Keratinocyte (primary cell): ENCODE results near the gene SLC1A4.

Experiments
- EZH2 ChIP-seq: IDR thresholded peaks from one replicate; pipeline ENCODE4 v1.6.1; 2012; ENCODE audit warnings: inconsistent platforms, mild to moderate bottlenecking, low read length, moderate library complexity
- TF ChIP-seq, protein P1 (sequence below), 3 experiments: IDR thresholded peaks in 1 of 3; conservative IDR thresholded peaks in 1 of 3; optimal IDR thresholded peaks in 1 of 3; 2 replicates in 2 of 3; 3 replicates in 1 of 3; pipeline versions ENCODE3 to v1.5.1; 2011; ENCODE audit warnings: low read length in 3 of 3, mild to moderate bottlenecking in 3 of 3, moderate library complexity in 2 of 3, control low read depth in 1 of 3, inconsistent platforms in 1 of 3; ENCODE audit not compliant: insufficient read depth in 2 of 3; ENCODE audit errors: extremely low read depth in 1 of 3

DNA sequence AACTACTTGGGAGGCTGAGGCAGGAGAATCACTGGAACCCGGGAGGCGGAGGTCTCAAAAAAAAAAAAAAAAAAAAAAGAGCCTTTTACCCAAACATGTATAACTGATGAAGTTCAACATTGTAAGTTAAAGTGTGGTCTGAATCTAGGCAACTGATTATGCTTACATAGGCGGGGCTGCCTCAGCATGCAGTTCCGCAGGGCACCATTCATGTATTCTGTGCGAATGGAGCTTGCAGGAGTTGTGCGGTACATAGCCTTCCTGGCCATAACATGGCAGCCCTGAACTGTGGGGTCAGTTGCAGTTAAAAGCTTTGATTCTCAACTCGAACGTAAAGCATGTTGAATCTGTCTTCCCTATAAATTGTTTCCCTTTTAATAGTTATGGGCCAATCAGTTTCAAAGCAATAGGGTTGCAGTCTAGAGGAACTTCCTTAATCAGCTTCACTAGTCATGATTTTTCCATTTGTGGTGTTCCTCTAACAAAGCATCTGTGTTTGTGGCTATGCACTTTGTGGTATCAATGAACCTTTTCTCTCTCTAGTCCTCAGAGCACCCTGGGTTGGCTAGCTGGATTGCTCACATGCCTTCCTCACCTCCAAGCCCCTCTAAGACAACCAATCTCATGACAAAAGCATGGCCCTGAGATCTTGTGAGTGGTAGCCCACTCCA, 36.4 kb downstream of the SLC1A4 start:
- TF ChIP-seq, protein P1, sequence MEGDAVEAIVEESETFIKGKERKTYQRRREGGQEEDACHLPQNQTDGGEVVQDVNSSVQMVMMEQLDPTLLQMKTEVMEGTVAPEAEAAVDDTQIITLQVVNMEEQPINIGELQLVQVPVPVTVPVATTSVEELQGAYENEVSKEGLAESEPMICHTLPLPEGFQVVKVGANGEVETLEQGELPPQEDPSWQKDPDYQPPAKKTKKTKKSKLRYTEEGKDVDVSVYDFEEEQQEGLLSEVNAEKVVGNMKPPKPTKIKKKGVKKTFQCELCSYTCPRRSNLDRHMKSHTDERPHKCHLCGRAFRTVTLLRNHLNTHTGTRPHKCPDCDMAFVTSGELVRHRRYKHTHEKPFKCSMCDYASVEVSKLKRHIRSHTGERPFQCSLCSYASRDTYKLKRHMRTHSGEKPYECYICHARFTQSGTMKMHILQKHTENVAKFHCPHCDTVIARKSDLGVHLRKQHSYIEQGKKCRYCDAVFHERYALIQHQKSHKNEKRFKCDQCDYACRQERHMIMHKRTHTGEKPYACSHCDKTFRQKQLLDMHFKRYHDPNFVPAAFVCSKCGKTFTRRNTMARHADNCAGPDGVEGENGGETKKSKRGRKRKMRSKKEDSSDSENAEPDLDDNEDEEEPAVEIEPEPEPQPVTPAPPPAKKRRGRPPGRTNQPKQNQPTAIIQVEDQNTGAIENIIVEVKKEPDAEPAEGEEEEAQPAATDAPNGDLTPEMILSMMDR (optimal IDR thresholded peaks at IDR 0.05 in 1 of 3, IDR thresholded peaks at IDR 0.05 in 1 of 3, conservative IDR thresholded peaks at IDR 0.05 in 1 of 3; ENCODE audit: extremely low read depth in 1 of 3, insufficient read depth in 2 of 3, low read length in 3 of 3): no peak
- TF ChIP-seq EZH2: no peak
